Endodermal cell (in vitro differentiated cells): ENCODE results near the gene YPEL4. TPM values are rescaled to one million over a fixed set of nuclear protein-coding genes. Genes with fewer than 3 reads are reported as not detected.
"Not testable (repeated sequence)": the region's sequence is repeated elsewhere in the genome, so short reads cannot be mapped to it uniquely, and the experiment has no call there.

Experiments
- DNase-seq: peaks from one replicate; pipeline ENCODE4 v3.0.0-alpha.2; 2017
- H3K27ac ChIP-seq: 2 replicates; pipeline ENCODE4 v1.5.1; 2013; ENCODE audit warnings: mild to moderate bottlenecking, low read depth, low read length, moderate library complexity
- H3K27me3 ChIP-seq: 2 replicates; pipeline ENCODE4 v1.6.1; 2013; ENCODE audit warnings: mild to moderate bottlenecking, low read length, moderate library complexity; ENCODE audit not compliant: insufficient read depth, control insufficient read depth, poor library complexity, severe bottlenecking
- H3K36me3 ChIP-seq: 2 replicates; pipeline ENCODE4 v1.7.0; 2013; ENCODE audit warnings: mild to moderate bottlenecking, low read length, moderate library complexity; ENCODE audit not compliant: control insufficient read depth, insufficient read depth
- H3K4me1 ChIP-seq: one replicate; pipeline ENCODE4 v1.7.0; 2013; ENCODE audit warnings: low read length; ENCODE audit not compliant: control insufficient read depth, insufficient read depth
- H3K4me3 ChIP-seq: 2 replicates; pipeline ENCODE4 v1.5.1; 2013; ENCODE audit warnings: mild to moderate bottlenecking, low read length, moderate library complexity
- H3K9ac ChIP-seq: 2 replicates; pipeline ENCODE4 v1.6.1; 2013; ENCODE audit warnings: mild to moderate bottlenecking, low read length, moderate library complexity; ENCODE audit not compliant: poor library complexity, severe bottlenecking; ENCODE audit errors: extremely low read depth
- H3K9me3 ChIP-seq: 2 replicates; pipeline ENCODE4 v1.6.1; 2013; ENCODE audit warnings: mild to moderate bottlenecking, low read length, moderate library complexity; ENCODE audit not compliant: control insufficient read depth
- H3K27ac Mint-ChIP-seq: 2 replicates; pipeline ENCODE4 v1.8.0; 2020; ENCODE audit warnings: mixed read lengths
- H3K27me3 Mint-ChIP-seq: 2 replicates; pipeline ENCODE4 v1.8.0; 2021; ENCODE audit warnings: mild to moderate bottlenecking, mixed read lengths; ENCODE audit not compliant: insufficient read depth
- H3K36me3 Mint-ChIP-seq: 2 replicates; pipeline ENCODE4 v1.8.0; 2020; ENCODE audit warnings: low read depth, mixed read lengths
- H3K4me1 Mint-ChIP-seq: 2 replicates; pipeline ENCODE4 v1.8.0; 2020; ENCODE audit warnings: mixed read lengths
- H3K4me3 Mint-ChIP-seq: 2 replicates; pipeline ENCODE4 v1.8.0; 2020; ENCODE audit warnings: mild to moderate bottlenecking, moderate library complexity, mixed read lengths
- H3K9me3 Mint-ChIP-seq: 2 replicates; pipeline ENCODE4 v1.8.0; 2020; ENCODE audit warnings: mild to moderate bottlenecking, mixed read lengths
- CTCF ChIP-seq: fragments of 200-600 bp; sonication (generic); conservative IDR thresholded peaks from 2 replicates; pipeline ENCODE4 v1.5.0; 2021; ENCODE audit warnings: antibody characterized with exemption, mild to moderate bottlenecking
- WGBS, 2 experiments: methylation state at CpG; one replicate each; pipeline versions ENCODE4 v1.1.5 to v1.1.7; 2013; ENCODE audit warnings: missing lambda C conversion rate in 2 of 2, mixed read lengths in 1 of 2; ENCODE audit not compliant: insufficient coverage in 1 of 2, insufficient read length in 1 of 2; 5-methylcytosine and 5-hydroxymethylcytosine counted together
- long read RNA-seq, 4 experiments: library from polyadenylated mRNA in 2 of 4; library from RNA in 1 of 4; library from capped mRNA in 1 of 4; stranded (forward) in 3 of 4; unstranded in 1 of 4; transcript quantifications; one replicate each; pipeline ENCODE4 v2.0.0, GENCODE V29; 2020 to 2021; ENCODE audit warnings: inconsistent platforms in 1 of 4
- polyA plus RNA-seq, 2 experiments: library from polyadenylated mRNA; stranded (reverse); fragments of 50-300 nt; gene quantifications; one replicate each; pipeline ENCODE4 v1.2.3, GENCODE V29; 2013
- total RNA-seq, 2 donors: library from RNA; stranded (reverse); fragmentation: NEBNext Ultra II Directional in 1 of 2; extraction: Animal tissue kit (Norgen Biotek cat#: 25700) in 1 of 2; gene quantifications; 2 replicates in 1 of 2; 3 replicates in 1 of 2; pipeline ENCODE4 v1.2.1, GENCODE V29; 2021

Gene YPEL4
- not detected for total RNA-seq
- 2.8 TPM for polyA plus RNA-seq (2013, experiment 1 of 2)
- 2.0 TPM for polyA plus RNA-seq (2013, experiment 2 of 2)
- long read RNA-seq, experiment 1: 0 reads
- long read RNA-seq, experiment 2, partial matches to known transcripts: 0 of 7 reads
- long read RNA-seq, experiment 2, other reads (novel, unspliced or antisense): 7 of 7 reads
- long read RNA-seq, experiment 3, partial matches to known transcripts: 0 of 6 reads
- long read RNA-seq, experiment 3, other reads (novel, unspliced or antisense): 6 of 6 reads
- long read RNA-seq, experiment 4: 0 reads

- peak within 1 kb of the TSS; percentile 91 for H3K27ac Mint-ChIP-seq
- Histone ChIP-seq H3K4me3 (peak within 1 kb of the TSS; percentile 67), H3K4me1 (peaks cover 36% of the 10 kb centered on the region), H3K9me3 (no peaks in the 10 kb centered on the region), H3K36me3 (peaks cover 9% of the 10 kb centered on the region), H3K9ac (no peak within 1 kb of the TSS), H3K27me3 (no peaks in the 10 kb centered on the region), H3K27ac (peak within 1 kb of the TSS; percentile 74)
- H3K4me1 Mint-ChIP-seq: peaks cover 61% of the 10 kb centered on the region
- peak within 1 kb of the TSS; percentile 43 for H3K4me3 Mint-ChIP-seq
- 23 to 28% methylated on average over 10 to 13 of the region's 15 CpGs for WGBS, 2 experiments
- DNase-seq: peak; percentile 89
- no peaks in the 10 kb centered on the region for H3K9me3 Mint-ChIP-seq
- peaks cover 2% of the 10 kb centered on the region for H3K36me3 Mint-ChIP-seq
- peaks cover 8% of the 10 kb centered on the region for H3K27me3 Mint-ChIP-seq
- TF ChIP-seq CTCF: no peak
These were observed at the start of gene YPEL4 for GRCh38 chr11:57649826-57650738. TSS of gene YPEL4 (minus strand) at chr11:57649912. CDS start at chr11:57647107, 2,805 bp downstream.

GRCh38 chr11:57698843-57699365, 49.2 kb upstream of the YPEL4 start:
- Histone ChIP-seq H3K9me3 (no peaks in the 10 kb centered on the region), H3K27me3 (no peaks in the 10 kb centered on the region), H3K27ac (no peak overlapping the region), H3K9ac (no peak overlapping the region), H3K4me1 (no peaks in the 10 kb centered on the region), H3K4me3 (no peak overlapping the region), H3K36me3 (peaks cover 82% of the 10 kb centered on the region)
- Mint-ChIP-seq H3K27ac (peak overlapping the region; percentile 15), H3K27me3 (no peaks in the 10 kb centered on the region), H3K36me3 (peaks cover 73% of the 10 kb centered on the region), H3K4me1 (peaks cover 4% of the 10 kb centered on the region), H3K4me3 (no peak overlapping the region), H3K9me3 (no peaks in the 10 kb centered on the region)
- no peak for DNase-seq
- no peak for TF ChIP-seq CTCF
- WGBS, 2 experiments: 95 to 96% methylated on average over 13 to 18 of the region's 18 CpGs

GRCh38 chr11:57690474-57690873, 40.8 kb upstream of the YPEL4 start:
- H3K4me3 Mint-ChIP-seq: not testable (repeated sequence)
- WGBS, 2 experiments: 94 to 99% methylated on average over 3 to 5 of the region's 5 CpGs

More at GRCh38 chr11:57690474-57690873, 40.8 kb upstream of the YPEL4 start:
- H3K27me3 ChIP-seq, H3K27ac ChIP-seq, H3K27me3 Mint-ChIP-seq, H3K4me1 Mint-ChIP-seq, H3K27ac Mint-ChIP-seq, H3K4me1 ChIP-seq, H3K4me3 ChIP-seq, H3K9ac ChIP-seq, H3K9me3 Mint-ChIP-seq, DNase-seq: not testable (repeated sequence)
- Histone ChIP-seq H3K36me3 (peaks cover 84% of the 10 kb centered on the region), H3K9me3 (peaks cover 12% of the 10 kb centered on the region)
- peaks cover 75% of the 10 kb centered on the region for H3K36me3 Mint-ChIP-seq
